ENCODE data around the gene PIGK. TPM values are rescaled to one million over a fixed set of nuclear protein-coding genes. Genes with fewer than 3 reads are reported as not detected.
A peak's percentile ranks its signal among the peaks of the same experiment; 100 is the strongest.
"Not testable (repeated sequence)": the region's sequence is repeated elsewhere in the genome, so short reads cannot be mapped to it uniquely, and the experiment has no call there.

The PIGK gene
- total RNA-seq, 6 experiments from 2014 or later = 13.4 to 19.1 (median 16.1) TPM

GRCh38 chr1:77164434-77164944 is 54.7 kb downstream of the PIGK start:
- H3K9me3 ChIP-seq = no peaks in the 10 kb centered on the region
- no peaks in the 10 kb centered on the region for H3K4me1 ChIP-seq
- no peaks in the 10 kb centered on the region for H3K27me3 ChIP-seq
- DNase-seq = no peak
- no peaks in the 10 kb centered on the region for H3K36me3 ChIP-seq
- 83% methylated on average over 5 of the region's 5 CpGs for WGBS (ENCODE audit: insufficient coverage, low coverage, low lambda C conversion rate, missing lambda C conversion rate)
- TF ChIP-seq POLR2A (IDR thresholded peaks at IDR 0.05) = no peak
- no peak for TF ChIP-seq CTCF (IDR thresholded peaks at IDR 0.05)
- no peak overlapping the region for H3K4me3 ChIP-seq
- no peak overlapping the region for H3K27ac ChIP-seq
- no peak for ATAC-seq
- intact Hi-C loops (cut with DNase I) = no loop called here

- 62% methylated on average over 3 of the region's 3 CpGs for WGBS (ENCODE audit: insufficient coverage, low coverage, low lambda C conversion rate, missing lambda C conversion rate)
- H3K9me3 ChIP-seq; H3K27ac ChIP-seq; H3K36me3 ChIP-seq; H3K27me3 ChIP-seq; H3K4me1 ChIP-seq; DNase-seq; intact Hi-C loops (cut with DNase I); H3K4me3 ChIP-seq: not testable (repeated sequence)
- ATAC-seq = peak in 1 of 4 donors; percentile 65
Observed at GRCh38 chr1:77159706-77160105, 59.5 kb downstream of the PIGK start.

GRCh38 chr1:77156214-77156613 is 63.0 kb downstream of the PIGK start:
- Histone ChIP-seq H3K9me3 (no peaks in the 10 kb centered on the region), H3K27me3 (no peaks in the 10 kb centered on the region), H3K4me1 (no peaks in the 10 kb centered on the region), H3K36me3 (no peaks in the 10 kb centered on the region), H3K4me3 (no peak overlapping the region), H3K27ac (no peak overlapping the region)
- no peak for TF ChIP-seq POLR2A (IDR thresholded peaks at IDR 0.05)
- no peak for TF ChIP-seq CTCF (IDR thresholded peaks at IDR 0.05)
- intact Hi-C loops (cut with DNase I) = no loop called here
- DNase-seq = no peak
- ATAC-seq = no peak

DNA sequence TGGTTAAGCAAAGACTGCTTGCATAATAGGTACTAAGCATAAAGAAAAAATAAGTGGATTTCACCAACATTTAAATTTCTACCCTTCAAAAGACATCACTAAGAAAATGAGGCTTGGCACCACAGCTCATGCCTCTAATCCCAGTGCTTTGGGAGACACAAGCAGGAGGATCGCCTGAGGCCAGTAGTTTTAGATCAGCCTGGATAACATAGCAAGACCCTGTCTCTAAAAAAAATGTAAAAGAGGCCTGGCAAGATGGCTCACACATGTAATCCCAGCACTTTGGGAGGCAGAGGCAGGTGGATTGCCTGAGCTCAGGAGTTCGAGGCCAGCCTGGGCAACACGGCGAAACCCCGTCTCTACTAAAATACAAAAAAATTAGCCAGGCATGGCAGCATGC is 73.0 kb downstream of the PIGK start:
- intact Hi-C loops (cut with DNase I) = no loop called here
- WGBS (ENCODE audit: insufficient coverage, low coverage, low lambda C conversion rate, missing lambda C conversion rate) = 87% methylated on average over 5 of the region's 5 CpGs
- no peak for ATAC-seq
- Histone ChIP-seq H3K9me3 (no peaks in the 10 kb centered on the region), H3K4me1 (no peaks in the 10 kb centered on the region), H3K4me3 (no peak overlapping the region), H3K36me3 (no peaks in the 10 kb centered on the region), H3K27ac (no peak overlapping the region), H3K27me3 (no peaks in the 10 kb centered on the region)
- no peak for DNase-seq
- TF ChIP-seq CTCF (IDR thresholded peaks at IDR 0.05) (no peak), POLR2A (IDR thresholded peaks at IDR 0.05) (no peak)

GRCh38 chr1:77143529-77144121 is 75.6 kb downstream of the PIGK start:
- ATAC-seq (peak in 1 of 4 donors; percentile 28), DNase-seq (no peak)
- WGBS (ENCODE audit: insufficient coverage, low coverage, low lambda C conversion rate, missing lambda C conversion rate) = 38% methylated on average over 2 of the region's 2 CpGs
- H3K4me3 ChIP-seq = no peak overlapping the region
- H3K27ac ChIP-seq = no peak overlapping the region
- H3K36me3 ChIP-seq = no peaks in the 10 kb centered on the region
- H3K9me3 ChIP-seq = no peaks in the 10 kb centered on the region
- H3K4me1 ChIP-seq = no peaks in the 10 kb centered on the region
- intact Hi-C loops (cut with DNase I) = no loop called here
- TF ChIP-seq CTCF (IDR thresholded peaks at IDR 0.05) = peak; percentile 27 to 40 (median 34)
- no peak for TF ChIP-seq POLR2A (IDR thresholded peaks at IDR 0.05)
- H3K27me3 ChIP-seq = no peaks in the 10 kb centered on the region
